Measurements from ENCODE around the gene P4HA1. TPM values are rescaled to one million over a fixed set of nuclear protein-coding genes. Genes with fewer than 3 reads are reported as not detected.

Gene P4HA1
- total and polyA plus RNA-seq, 12 donors: 9.2 to 109 (median 45.1) TPM

DNA sequence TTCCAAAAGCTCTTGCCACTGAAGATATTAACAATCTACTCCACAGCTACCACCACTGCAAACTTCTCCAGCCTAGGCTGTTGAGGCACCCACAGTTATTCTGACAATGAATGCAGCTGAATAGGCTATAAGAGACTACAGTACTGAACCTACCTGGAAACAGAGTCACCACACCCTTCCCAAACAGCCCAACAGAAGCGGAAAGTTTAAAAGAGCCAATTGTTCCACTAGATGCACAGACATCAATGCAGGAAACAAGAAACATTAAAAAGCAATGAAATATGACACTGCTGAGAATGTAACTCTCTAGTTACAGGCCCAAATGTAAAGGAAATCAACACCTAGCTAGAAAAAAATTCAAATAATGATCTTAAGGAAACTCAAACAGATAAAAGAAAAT is 77.6 kb downstream of the P4HA1 start:
- no peak for TF ChIP-seq POLR2A (IDR thresholded peaks at IDR 0.05)
- TF ChIP-seq, protein P1, sequence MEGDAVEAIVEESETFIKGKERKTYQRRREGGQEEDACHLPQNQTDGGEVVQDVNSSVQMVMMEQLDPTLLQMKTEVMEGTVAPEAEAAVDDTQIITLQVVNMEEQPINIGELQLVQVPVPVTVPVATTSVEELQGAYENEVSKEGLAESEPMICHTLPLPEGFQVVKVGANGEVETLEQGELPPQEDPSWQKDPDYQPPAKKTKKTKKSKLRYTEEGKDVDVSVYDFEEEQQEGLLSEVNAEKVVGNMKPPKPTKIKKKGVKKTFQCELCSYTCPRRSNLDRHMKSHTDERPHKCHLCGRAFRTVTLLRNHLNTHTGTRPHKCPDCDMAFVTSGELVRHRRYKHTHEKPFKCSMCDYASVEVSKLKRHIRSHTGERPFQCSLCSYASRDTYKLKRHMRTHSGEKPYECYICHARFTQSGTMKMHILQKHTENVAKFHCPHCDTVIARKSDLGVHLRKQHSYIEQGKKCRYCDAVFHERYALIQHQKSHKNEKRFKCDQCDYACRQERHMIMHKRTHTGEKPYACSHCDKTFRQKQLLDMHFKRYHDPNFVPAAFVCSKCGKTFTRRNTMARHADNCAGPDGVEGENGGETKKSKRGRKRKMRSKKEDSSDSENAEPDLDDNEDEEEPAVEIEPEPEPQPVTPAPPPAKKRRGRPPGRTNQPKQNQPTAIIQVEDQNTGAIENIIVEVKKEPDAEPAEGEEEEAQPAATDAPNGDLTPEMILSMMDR (IDR thresholded peaks at IDR 0.05): no peak
- 90 to 100% (median 97%) methylated on average over 1 of the region's 1 CpG for WGBS, 4 donors
- Histone ChIP-seq H3K27me3 (no peaks in the 10 kb centered on the region), H3K4me1 (replicated peaks in 1 of 2) (no peaks in the 10 kb centered on the region), H3K9me3 (replicated peaks in 1 of 3) (no peaks in the 10 kb centered on the region), H3K4me3 (no peak overlapping the region), H3K36me3 (replicated peaks in 1 of 2) (peaks cover 0 to 38% of the 10 kb centered on the region in 2 donors), H3K27ac (no peak overlapping the region)
- intact Hi-C loops (cut with DNase I): no loop called here
- no peak for DNase-seq

DNA sequence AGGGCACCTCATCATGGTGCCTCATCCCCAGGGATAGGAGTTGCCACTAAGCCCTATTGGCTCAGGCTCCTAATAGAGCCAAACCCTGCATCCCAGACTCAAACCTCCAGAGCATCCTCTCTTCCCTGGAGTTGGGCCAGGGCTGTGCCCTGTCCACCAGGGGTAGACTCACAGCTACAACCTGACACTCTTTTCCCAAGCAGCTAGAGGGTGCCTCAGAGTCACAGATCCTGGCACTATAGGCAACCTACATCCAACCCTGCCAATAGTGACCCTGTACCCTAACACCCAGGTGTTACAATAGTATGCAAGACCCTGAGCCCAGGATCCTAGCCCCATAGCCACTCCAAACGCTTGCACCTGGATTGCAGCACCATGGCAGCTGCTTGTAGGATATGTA is 78.0 kb downstream of the P4HA1 start:
- TF ChIP-seq, protein P1 (IDR thresholded peaks at IDR 0.05): no peak
- TF ChIP-seq POLR2A (IDR thresholded peaks at IDR 0.05): no peak
- DNase-seq: no peak
- H3K4me3 ChIP-seq: no peak overlapping the region
- peaks cover 0 to 42% of the 10 kb centered on the region in 2 donors for H3K36me3 ChIP-seq (replicated peaks in 1 of 2)
- H3K9me3 ChIP-seq (replicated peaks in 1 of 3): no peaks in the 10 kb centered on the region
- H3K27ac ChIP-seq: peak overlapping the region in 1 of 5 donors; percentile 7
- no peaks in the 10 kb centered on the region for H3K4me1 ChIP-seq (replicated peaks in 1 of 2)
- intact Hi-C loops (cut with DNase I): no loop called here
- WGBS, 4 donors: 88 to 100% (median 97%) methylated on average over 1 of the region's 1 CpG
- no peaks in the 10 kb centered on the region for H3K27me3 ChIP-seq

DNA sequence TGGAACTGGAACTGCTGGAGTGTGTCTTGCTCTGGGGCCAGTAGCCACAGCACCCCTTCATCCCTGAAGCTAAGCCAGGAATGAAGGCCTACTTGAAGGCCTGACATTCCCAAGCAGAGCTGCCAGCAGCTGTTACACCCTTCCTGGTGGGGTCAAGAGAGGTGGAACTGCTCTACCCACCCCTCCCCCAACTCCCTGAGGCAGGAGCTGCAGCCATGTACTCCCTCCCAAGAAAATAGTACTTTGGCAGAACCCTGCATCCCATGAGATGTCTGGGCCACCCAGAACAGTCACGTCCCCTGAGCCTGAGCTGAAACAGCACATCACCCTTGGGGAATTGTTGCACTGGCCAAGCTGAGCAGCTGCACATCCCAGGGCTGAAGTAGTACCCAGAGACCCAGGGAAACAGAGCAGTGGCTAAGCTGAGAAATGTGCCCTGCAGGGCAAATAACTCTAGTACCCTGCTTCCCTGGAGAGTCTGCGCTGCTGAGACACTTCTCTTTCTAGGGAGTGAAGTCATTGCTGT is 78.6 kb downstream of the P4HA1 start:
- peaks cover 0 to 49% of the 10 kb centered on the region in 2 donors for H3K36me3 ChIP-seq (replicated peaks in 1 of 2)
- no peak for TF ChIP-seq POLR2A (IDR thresholded peaks at IDR 0.05)
- TF ChIP-seq, protein P1 (IDR thresholded peaks at IDR 0.05): no peak
- 83 to 91% (median 90%) methylated on average over 1 to 2 of the region's 2 CpGs; no CpG with 5 or more reads in 1 of the 4 donors for WGBS, 4 donors
- H3K4me3 ChIP-seq: no peak overlapping the region
- H3K9me3 ChIP-seq (replicated peaks in 1 of 3): no peaks in the 10 kb centered on the region
- no peaks in the 10 kb centered on the region for H3K27me3 ChIP-seq
- intact Hi-C loops (cut with DNase I): no loop called here
- H3K27ac ChIP-seq: peak overlapping the region in 1 of 5 donors; percentile 7
- H3K4me1 ChIP-seq (replicated peaks in 1 of 2): no peaks in the 10 kb centered on the region
- no peak for DNase-seq

DNA sequence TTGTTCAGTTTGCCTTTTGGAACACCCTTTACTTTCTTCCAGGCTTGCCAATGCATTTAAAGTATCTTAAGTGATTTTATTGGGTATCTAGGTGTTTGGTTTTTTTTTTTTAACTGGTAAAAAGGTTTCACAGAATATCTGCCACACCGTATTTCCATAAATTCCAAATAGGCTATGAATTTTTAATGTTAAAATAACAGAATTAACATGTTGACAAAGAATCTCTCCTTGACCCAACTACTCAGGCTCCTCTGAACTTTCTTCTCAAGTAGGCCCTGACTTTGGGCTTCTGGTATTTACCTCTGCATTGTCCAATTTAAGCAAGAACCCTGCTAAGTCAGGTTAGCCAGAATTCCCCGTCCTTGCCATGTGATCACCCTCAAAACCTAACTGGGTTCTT is 80.9 kb downstream of the P4HA1 start:
- intact Hi-C loops (cut with DNase I): no loop called here
- no peak for DNase-seq
- TF ChIP-seq, protein P1 (IDR thresholded peaks at IDR 0.05): no peak
- TF ChIP-seq POLR2A (IDR thresholded peaks at IDR 0.05): no peak
- Histone ChIP-seq H3K36me3 (replicated peaks in 1 of 2) (peaks cover 0 to 59% of the 10 kb centered on the region in 2 donors), H3K27me3 (no peaks in the 10 kb centered on the region), H3K27ac (no peak overlapping the region), H3K4me3 (no peak overlapping the region), H3K4me1 (replicated peaks in 1 of 2) (no peaks in the 10 kb centered on the region), H3K9me3 (replicated peaks in 1 of 3) (no peaks in the 10 kb centered on the region)
- WGBS, 4 donors: 97 to 100% (median 98%) methylated on average over 2 of the region's 2 CpGs
